PC-3 (cell line): Measurements from ENCODE around the gene EGFL7.

Experiments
- EZH2phosphoT487 ChIP-seq: fragments of 300-600 bp; sonication (generic); IDR thresholded peaks from 2 replicates; pipeline ENCODE4 v1.6.1; 2018; ENCODE audit warnings: mild to moderate bottlenecking, antibody characterized with exemption, low read length, borderline replicate concordance
- TF ChIP-seq, protein P1 (sequence below): fragments of 300-600 bp; sonication (generic); conservative IDR thresholded peaks from 2 replicates; pipeline ENCODE4 v1.5.1; 2017; ENCODE audit warnings: antibody characterized with exemption, low read depth, mild to moderate bottlenecking, low read length

DNA sequence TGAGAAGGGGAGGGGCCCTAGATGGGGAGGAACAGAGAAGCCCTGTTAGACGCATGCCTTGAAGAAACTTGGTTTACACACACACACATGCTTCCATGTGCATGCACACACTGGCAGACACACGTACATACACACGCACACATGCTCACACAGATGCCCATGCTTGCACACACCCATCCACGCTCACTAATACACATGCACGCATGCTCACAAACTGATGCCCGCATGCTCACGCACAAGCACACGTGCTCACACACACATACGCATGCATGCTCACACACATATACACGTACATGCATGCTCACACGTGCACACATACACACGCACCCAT lies 32.1 kb upstream of the EGFL7 start:
- TF ChIP-seq, protein P1, sequence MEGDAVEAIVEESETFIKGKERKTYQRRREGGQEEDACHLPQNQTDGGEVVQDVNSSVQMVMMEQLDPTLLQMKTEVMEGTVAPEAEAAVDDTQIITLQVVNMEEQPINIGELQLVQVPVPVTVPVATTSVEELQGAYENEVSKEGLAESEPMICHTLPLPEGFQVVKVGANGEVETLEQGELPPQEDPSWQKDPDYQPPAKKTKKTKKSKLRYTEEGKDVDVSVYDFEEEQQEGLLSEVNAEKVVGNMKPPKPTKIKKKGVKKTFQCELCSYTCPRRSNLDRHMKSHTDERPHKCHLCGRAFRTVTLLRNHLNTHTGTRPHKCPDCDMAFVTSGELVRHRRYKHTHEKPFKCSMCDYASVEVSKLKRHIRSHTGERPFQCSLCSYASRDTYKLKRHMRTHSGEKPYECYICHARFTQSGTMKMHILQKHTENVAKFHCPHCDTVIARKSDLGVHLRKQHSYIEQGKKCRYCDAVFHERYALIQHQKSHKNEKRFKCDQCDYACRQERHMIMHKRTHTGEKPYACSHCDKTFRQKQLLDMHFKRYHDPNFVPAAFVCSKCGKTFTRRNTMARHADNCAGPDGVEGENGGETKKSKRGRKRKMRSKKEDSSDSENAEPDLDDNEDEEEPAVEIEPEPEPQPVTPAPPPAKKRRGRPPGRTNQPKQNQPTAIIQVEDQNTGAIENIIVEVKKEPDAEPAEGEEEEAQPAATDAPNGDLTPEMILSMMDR, result no peak
- no peak for TF ChIP-seq EZH2phosphoT487
